Measurements from ENCODE around the gene FAM83G.
"Not testable (repeated sequence)": the region's sequence is repeated elsewhere in the genome, so short reads cannot be mapped to it uniquely, and the experiment has no call there.

The FAM83G gene

DNA sequence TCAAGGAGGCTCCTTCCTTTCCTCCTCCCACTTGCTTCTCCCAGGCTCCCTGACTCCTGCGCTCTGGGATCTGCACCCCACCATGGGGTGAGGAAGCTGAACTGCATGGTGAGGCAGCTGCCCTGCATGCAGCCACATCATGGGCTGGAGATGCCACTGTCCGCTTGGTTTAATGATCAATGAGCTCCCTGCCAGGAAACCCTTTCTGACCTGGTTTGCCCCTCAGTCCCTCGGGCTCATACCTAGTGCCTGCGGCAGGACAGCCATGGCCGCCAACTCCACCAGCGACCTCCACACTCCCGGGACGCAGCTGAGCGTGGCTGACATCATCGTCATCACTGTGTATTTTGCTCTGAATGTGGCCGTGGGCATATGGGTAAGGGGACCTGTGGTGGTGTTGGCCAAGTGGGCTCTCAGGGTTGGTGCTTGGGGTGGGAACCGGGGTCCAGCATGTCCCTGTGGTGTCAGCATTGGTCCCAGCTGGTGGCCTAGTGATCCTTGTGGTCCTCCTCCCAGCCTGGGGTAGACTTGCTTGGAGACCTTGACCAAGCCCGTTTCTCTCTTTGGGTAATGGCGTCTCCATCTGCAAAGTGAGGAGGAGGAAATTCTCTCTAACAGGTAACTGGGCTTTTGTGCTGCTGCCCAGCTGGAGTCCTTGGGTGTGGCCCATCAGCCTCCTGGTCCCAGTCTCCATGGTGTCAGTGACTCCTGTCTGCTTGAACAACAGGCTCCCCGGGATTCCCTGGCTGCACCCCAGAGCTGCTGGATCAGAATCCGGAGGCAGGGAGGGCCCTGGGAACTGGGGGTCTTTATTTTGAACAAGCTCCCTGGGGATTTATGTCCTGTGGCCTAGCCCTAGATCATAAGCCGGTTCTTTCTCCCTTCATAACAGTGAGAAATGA, 52.4 kb downstream of the FAM83G start, which contains the start of gene SLC5A10:
SLC5A10 (plus strand) TSS at position 225 of the 902 bp plus-strand sequence; CDS start at position 266, 41 bp downstream.
- DNase-seq (ENCODE audit: low read depth), result no peak

DNA sequence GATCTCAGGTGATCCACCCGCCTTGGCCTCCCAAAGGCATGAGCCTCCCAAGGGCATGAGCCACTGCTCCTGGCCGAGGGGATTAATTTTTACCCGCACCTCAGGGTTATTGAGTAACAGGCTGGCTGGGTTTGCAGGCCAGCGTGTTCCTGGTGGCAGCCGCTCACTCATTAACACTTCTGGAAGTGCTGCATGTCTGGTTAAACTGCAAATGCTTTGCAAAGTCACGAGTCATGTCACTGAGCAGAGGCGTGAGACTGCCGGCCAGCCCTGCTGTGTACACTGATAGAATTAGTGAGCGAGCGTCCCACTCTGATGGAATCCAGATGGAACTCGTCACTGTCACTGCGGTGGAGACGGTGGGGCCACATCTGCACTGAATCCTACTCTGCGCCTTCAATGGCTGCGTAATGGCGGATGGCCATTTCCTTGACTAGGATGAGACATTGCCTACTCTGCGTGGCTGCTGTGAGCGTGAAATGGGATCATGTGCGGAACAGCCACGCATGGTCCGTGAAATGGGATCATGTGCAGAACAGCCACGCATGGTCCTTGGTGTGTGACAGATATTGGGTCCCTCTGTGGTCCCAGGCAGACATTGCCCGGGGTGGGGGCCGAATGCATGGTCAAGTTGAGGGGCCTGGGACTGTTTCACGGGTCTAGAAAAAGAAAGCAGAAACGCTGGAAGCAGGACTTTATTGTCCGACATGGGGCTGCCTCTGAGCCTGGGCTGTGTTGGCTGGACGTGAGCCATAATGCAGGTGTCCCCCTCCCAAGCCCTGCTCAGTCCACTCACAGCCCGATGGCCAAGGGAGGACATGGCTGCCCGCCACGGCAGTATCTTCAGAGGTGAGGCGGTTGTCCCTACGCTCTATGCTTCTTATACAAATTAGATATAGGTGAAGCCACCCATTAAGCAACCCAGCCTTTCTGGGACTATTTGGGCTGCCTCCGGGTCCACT, 53.3 kb downstream of the FAM83G start:
- no peak for DNase-seq (ENCODE audit: low read depth)

DNA sequence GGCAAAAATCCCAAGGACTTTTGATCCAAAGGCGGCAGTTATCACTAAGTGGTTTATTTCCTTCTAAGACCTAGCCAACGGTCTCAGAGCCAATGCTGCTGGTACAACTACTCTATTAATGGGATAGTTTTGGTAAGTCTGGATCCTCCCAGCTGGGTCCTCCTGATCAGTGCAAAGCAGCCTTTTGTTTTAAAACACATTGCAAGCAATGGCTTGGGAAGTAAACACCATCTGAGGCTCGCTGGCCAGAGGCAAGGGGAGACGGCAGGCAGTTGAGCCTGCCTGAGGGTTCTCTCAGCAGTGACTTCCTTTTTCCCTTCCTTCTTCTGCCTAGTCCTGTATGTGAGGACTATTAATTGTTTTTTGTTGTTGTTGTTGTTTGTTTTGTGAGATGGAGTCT, 54.2 kb downstream of the FAM83G start:
- DNase-seq (ENCODE audit: low read depth), result no peak

DNA sequence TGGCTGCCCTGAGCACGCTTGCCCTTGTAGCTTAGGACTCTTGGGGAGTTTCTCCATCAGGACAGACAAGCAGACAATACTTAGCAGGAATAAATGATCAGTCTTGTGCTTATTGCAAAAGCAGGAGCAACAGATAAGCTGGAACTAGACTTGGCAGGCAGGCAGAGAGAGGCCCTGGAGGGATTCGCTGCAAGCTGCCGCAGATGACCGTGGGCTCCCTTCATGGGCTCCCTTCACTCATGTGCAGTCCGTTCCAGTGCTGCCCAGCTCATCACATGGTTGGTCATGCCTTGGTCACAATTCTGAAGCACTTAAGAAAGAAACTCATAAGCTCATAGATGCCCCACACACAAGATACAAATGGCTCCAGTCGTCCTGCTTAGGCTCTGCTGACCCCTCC, 55.0 kb downstream of the FAM83G start:
- DNase-seq (ENCODE audit: low read depth), result no peak

DNA sequence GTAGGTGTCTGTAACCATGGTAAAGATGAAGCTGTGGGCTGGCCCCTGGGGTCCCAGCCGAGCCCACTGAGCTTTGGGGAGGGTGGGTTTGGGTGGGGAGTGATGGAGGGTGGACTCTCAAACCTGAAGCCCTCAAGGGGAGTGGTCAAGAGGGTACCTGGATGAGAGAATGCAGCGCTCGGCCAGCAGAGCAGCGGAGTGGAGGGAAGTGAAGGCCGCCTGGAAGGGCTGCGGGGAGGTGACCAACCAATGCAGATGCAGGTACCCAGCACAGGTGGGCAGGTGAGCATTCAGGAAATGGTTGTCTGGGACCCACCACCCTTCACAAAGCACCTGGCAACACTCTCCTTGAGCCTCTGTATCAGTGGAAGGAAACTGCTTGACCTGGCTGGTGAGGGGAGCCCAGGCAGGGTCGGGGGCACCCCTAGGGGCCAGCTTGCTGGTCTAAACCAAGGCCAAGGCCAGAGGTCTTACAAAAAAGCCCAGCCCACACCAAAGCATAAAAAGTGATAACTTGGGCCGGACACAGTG, 56.0 kb downstream of the FAM83G start:
- DNase-seq (ENCODE audit: low read depth), result no peak

DNA sequence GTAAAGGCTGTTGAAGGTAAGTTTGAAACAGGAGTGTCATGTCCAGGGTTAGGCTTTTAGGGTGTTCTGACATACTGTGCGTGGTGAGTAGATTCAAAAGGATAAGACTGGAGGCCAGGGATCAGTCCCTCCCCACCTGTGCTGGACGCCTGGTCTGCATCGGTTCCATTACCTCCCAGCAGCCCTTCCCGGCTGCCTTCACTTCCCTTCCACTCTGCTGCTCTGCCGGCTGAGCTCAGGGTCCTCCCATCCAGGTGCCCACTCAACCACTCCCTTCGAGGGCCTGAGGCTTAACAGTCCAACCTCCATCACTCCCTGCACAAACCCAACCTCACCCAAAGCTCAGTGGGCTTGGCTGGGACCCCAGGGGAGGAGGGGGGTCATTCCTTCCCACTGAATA, 56.7 kb downstream of the FAM83G start:
- no peak for DNase-seq (ENCODE audit: low read depth)

DNA sequence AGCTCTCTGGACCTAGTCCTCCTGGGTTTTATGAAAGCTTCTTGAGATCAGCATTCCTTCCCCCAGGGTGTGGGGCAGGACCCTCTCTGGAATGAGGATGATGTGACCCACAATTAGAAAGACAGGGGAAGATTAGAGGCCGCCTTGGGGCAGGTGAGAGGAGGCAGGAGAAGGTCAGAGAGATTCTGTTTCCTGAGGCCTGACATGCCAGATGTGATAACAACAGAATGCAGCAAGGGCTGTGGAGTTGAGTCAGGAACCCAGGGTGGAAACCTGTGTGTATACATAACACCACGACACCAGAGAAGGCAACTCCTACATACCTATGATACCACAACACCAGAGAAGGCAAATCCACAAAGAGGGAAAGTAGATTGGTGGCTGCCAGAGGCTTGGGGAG, 58.0 kb downstream of the FAM83G start:
- DNase-seq (ENCODE audit: low read depth), result no peak

DNA sequence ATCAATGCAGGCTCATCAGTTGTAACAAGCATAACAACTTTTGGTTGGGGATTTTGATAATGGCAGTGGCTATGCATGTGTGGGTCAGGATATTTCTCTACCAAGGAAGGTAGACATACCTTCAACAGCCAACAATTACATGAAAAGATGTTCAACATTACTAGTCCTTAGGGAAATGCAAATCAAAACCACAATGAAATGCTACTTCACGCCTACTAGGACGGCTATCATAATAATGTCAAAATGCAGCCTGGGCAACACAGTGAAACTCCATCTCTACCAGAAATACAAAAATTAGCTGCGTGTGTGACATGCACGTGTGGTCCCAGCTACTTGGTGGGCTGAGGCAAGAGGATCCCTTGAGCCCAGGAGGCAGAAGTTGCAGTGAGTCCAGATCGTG, 59.9 kb downstream of the FAM83G start:
- no peak for DNase-seq (ENCODE audit: low read depth)

DNA sequence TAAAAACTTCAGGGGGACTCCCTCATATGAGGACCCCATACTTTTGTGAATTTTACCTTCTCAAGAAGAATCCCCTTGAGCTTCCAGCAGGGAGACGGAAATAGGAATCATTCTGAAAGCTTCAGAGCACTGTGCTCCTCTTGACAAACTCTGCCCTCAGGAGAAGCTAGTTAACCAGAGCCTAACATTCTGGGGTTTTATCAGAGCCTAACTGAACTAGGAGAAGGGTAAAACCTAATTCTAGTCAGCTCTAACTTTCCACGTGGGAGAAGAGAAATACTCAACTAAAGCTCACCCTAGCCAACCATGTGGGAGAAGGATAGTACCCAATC, 65.9 kb downstream of the FAM83G start:
- DNase-seq (ENCODE audit: low read depth), result no peak

DNA sequence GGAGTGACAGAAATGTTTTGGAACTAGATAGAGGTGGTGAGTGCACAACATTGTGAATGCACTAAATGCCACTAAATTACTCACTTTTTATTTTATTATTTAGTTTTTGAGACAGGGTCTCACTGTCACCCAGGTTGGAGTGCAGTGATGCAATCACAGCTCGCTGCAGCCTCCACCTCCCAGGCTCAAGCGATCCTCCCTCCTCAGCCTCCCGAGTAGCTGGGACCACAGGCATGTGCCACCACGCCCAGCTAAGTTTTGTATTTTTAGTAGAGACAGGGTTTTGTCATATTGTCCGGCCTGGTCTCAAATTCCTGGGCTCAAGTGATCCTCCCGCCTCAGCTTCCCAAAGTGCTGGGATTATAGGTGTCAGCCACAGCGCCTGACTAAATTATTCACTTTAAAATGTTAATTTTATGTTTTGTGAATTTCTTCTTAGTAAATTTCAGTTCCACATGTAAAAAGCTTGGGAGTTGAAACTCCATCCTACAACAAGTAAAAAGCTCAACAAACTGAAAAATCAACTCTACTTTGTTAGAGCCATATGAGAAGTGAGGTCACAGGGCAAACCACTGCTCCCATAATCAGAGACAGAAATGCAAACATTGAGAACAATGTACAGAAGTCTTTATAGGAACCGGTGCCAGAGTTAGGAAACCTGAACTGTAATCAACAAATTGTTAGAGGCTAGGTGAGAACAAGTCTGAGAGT, 66.4 kb downstream of the FAM83G start:
- DNase-seq (ENCODE audit: low read depth), result no peak

DNA sequence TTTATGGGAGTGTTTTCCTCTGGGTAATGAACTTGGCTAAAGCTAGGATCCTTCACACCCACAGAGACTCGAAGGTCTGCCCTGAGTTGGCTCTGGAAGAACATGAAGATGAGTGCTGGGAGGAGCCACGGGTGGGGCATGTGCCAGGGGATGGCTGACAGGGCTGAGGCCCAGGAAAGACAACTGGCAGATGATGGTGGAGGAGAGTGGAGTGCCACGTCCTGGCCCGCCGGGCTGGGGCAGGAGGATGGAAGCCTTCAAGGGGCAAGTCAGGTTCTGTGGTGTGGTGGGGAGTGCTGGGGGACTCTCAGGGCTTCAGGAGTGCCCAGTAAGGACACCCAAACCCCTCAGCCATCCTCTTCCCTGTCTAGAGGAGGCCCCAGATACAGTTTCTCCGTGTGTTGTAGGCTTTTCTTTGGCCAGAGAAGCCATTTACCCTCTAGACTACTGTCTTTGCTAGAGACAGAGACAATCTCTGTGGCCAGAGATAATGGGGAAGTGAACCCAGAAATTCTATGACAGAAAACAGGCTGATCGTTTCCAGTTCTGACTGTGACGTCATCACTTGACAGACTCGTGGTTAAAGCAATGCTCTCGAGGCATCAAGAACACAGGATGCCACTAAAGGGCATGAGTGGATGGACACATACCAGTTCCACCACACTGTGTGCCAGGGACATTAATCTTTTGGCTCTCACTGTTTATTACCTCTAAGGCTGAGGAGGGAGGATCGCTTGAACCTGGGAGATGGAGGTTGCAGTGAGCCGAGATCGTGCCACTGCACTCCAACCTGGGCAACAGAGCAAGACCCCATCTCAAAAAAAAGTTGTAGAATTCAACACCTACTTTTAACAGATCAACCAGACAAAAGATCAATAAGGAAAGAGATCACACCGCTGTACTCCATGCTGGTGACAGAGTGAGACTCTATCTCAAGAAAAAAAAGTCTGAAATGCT, 71.2 kb downstream of the FAM83G start:
- no peak for DNase-seq (ENCODE audit: low read depth)

DNA sequence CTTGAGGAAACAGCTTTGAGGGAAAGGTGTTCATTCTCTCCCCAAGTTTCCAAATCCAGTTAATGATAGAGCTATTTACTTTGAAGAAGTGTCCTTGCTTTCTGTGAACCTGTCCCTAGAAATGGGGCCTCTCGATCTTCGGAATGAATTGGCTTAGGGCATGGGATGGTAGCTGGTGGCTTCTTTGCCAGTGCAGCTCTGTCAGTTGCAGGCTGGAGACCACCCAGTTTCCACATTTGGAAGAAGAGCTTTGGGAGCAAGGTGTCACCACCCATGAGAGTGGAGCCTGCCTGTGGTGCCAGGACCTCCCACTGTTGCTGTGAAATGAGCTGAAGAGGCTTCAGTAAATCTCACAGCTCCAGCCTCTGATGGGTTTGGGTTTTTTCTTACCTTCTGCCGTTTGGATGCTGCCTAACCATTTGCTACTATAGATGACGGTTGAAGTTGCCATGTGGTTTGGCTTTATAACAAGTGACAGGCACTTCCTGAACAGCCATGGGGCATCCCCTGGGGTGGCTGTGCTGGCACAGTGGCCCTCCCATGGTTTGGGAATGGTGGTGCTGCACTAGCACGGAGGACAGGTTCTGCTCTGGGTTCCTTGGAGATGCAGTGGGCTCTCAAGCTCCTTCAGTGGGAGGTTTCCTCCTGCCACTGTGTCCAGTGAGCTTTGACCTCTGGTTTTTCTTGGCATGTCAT, 72.1 kb downstream of the FAM83G start:
- DNase-seq (ENCODE audit: low read depth), result no peak

DNA sequence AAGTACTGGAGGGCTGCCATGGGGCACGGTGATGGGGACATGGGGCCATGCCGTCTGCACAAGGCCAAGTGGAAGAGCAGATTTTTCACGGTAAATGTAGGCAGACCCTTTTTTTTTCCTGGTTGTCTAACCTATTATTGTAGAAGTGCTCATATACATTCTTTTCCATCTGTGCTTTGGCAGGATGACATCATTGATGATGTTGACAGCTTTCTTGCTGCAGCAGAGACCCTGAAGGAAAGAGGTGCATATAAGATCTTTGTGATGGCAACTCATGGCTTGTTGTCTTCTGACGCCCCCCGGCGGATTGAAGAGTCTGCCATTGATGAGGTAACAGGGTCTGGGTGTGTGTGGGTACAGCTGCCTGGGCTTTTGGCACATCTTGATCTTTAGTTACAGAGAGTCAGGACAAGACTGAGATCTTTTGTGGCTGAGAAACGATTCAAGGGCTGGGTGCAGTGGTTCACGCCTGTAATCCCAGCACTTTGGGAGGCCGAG, 75.9 kb downstream of the FAM83G start:
- DNase-seq (ENCODE audit: low read depth), result no peak

DNA sequence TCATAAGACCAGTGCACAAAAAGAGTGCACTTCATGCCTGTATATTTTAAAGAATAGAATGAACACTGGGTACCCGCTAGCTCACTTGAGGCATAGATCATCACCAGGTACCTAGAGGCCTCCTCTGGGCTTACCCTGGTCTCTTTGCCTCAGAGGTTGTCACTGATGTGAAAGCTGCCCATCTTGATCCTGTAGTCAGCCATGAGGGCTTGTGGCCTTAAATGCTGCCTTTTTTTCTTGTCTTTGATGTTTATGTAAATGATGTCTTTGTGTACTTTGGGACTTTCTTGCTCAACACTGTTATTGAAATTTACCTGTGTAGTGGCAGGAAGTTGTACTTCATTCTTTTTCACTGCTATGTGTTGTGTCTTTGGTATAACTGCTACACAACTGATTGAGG, 79.4 kb downstream of the FAM83G start:
- DNase-seq (ENCODE audit: low read depth), result no peak

DNA sequence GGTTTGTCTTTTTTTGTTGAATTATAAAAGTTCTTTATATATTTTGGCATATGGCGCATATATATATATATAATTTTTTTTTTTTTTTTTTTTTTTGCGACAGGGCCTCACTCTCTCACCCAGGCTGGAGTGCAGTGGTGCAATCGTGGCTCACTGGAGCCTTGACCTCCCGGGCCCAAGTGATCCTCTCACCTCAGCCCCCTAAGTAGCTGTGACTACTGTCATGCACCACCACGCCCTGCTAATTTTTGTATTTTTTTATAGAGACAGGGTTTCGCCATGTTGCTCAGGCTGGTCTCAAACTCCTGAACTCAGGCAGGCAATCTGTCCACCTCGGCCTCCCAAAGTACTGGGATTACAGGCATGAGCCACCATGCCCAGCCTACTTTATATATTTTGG, 82.0 kb downstream of the FAM83G start:
- not testable (repeated sequence) for DNase-seq (ENCODE audit: low read depth)

DNA sequence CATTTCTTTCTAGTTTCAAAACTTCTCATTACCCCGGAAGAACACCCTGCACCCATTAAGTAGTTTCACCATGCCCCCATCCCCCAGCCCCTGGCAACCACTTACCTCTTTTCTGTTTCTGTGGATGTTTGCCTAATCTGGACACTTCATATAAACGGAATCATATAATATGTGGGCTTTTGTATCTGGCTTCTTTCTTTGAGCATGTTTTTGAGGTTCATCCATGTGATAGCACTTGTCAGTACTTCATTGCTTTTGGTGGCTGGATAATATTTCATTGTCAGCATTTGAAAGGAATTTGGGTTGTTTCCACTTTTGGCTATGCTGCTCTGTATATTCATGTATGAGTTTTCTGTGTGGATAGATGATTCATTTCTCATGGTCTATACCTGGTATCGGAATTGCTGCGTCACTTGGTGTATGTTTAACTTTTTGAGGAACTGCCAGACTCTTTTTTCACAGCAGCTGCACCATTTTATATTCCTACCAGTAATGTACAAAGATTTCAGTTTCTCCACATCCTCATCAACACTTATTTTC, 82.6 kb downstream of the FAM83G start:
- DNase-seq (ENCODE audit: low read depth), result no peak

DNA sequence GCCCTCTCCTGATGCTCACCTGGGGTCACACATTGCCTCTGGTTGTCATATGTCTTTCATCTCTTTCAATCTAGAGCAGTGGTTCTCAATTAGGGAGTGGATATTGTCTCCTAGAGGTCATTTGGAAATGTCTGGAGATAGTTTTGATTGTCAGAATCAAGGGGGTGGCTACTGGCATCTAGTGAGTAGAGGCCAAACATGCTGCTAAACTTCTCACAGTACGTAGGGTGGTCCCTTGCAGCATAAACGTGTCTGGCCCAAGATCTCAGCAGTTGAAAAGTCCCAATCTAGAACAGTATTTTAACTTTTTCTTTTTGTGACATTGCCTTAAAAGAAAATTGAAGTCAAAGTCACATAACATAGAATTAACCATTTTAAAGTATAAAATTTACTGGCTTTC, 83.1 kb downstream of the FAM83G start:
- no peak for DNase-seq (ENCODE audit: low read depth)

DNA sequence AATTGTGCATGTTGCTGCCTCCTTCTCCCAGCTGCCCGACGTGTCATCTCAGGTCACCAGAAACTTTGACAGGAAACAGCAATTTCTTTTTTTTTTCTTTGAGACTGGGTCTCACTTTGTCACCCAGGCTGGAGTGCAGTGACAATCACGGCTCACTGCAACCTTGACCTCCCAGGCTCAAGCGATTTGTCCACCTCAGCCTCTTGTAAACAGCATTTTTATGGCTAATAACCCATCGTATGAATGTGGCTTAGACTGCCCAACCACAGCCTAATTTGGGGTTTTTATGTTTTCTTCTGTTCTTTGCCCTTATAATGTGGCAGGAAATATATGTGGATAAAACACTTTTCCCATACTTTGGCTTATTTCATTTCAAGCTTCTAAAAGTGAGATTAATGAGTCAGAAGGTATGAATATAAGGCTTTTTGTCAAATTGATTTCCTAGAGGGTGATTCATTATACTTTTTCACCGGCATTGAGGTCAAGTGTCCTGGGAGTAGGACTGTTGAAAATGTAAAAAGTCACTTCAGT, 83.6 kb downstream of the FAM83G start:
- DNase-seq (ENCODE audit: low read depth), result peak; percentile 1

DNA sequence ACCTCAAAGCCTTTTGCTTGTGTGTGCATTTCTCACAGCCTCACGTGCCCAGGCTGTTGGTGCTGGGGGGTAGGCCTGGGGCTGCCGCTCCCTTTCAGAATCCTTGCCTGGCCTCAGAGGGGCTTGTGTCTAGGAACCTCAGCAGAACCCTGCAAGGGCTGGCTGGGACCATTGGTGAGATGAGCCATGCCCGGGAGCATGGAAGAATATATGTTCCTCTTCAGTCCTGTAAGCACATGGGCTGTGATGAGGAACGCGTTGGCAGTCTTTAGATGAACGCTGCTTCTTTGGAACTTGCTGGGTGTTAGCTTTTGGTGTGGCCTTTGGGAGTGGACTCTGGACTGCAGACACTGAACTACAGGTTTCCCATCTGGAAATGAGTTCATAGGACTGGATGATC, 84.6 kb downstream of the FAM83G start:
- no peak for DNase-seq (ENCODE audit: low read depth)
